Natural killer cell (primary cell): ENCODE data around the gene MLC1. TPM values are rescaled to one million over a fixed set of nuclear protein-coding genes. Genes with fewer than 3 reads are reported as not detected.
A peak's percentile ranks its signal among the peaks of the same experiment; 100 is the strongest.

ENCODE experiments used
- ATAC-seq, 3 donors: fragments of 150-1000 bp in 2 of 3; fragments of 200-7000 bp in 1 of 3; cut with Tn5 transposase; 1 replicate in 1 of 3; 2 replicates in 2 of 3; pipeline ENCODE4 v1.10.0; 2021; ENCODE audit warnings: mild to moderate bottlenecking in 2 of 3, moderate library complexity in 2 of 3
- DNase-seq, 2 donors: peaks; one replicate each; pipeline versions ENCODE4 v3.0.0 to v3.0.0-alpha.2; 2013 to 2021; ENCODE audit warnings: mixed read lengths in 1 of 2
- H3K27ac ChIP-seq: one replicate; pipeline ENCODE4 v1.5.1; 2013; ENCODE audit warnings: mild to moderate bottlenecking, low read length
- H3K27me3 ChIP-seq: one replicate; pipeline ENCODE4 v1.6.1; 2013; ENCODE audit warnings: low read length; ENCODE audit not compliant: control insufficient read depth, insufficient read depth
- H3K36me3 ChIP-seq: one replicate; pipeline ENCODE4 v1.6.1; 2013; ENCODE audit warnings: low read length; ENCODE audit not compliant: control insufficient read depth, insufficient read depth
- H3K4me1 ChIP-seq: one replicate; pipeline ENCODE4 v1.6.1; 2013; ENCODE audit warnings: low read length; ENCODE audit not compliant: control insufficient read depth, insufficient read depth
- H3K4me3 ChIP-seq: one replicate; pipeline ENCODE4 v1.5.1; 2013; ENCODE audit warnings: low read length
- H3K9me3 ChIP-seq: one replicate; pipeline ENCODE4 v1.6.1; 2013; ENCODE audit warnings: low read length; ENCODE audit not compliant: control insufficient read depth, insufficient read depth
- H3K27ac Mint-ChIP-seq, 2 donors: one replicate each; pipeline ENCODE4 v1.8.0; 2022; ENCODE audit warnings: mild to moderate bottlenecking in 2 of 2, mixed read lengths in 2 of 2, moderate library complexity in 1 of 2
- H3K27me3 Mint-ChIP-seq, 2 donors: one replicate each; pipeline ENCODE4 v1.8.0; 2022; ENCODE audit warnings: low read depth in 2 of 2, mixed read lengths in 2 of 2
- H3K36me3 Mint-ChIP-seq: one replicate; pipeline ENCODE4 v1.8.0; 2022; ENCODE audit warnings: mixed read lengths
- H3K4me1 Mint-ChIP-seq, 2 donors: one replicate each; pipeline ENCODE4 v1.8.0; 2022; ENCODE audit warnings: mixed read lengths in 2 of 2
- H3K4me3 Mint-ChIP-seq: one replicate; pipeline ENCODE4 v1.8.0; 2022; ENCODE audit warnings: mild to moderate bottlenecking, moderate library complexity, mixed read lengths
- H3K9me3 Mint-ChIP-seq, 2 donors: one replicate each; pipeline ENCODE4 v1.8.0; 2022; ENCODE audit warnings: mixed read lengths in 2 of 2
- CTCF ChIP-seq: fragments of 200-600 bp; IDR thresholded peaks from one replicate; pipeline ENCODE4 v1.8.0; 2022; ENCODE audit warnings: antibody characterized with exemption
- WGBS: methylation state at CpG from one replicate; pipeline ENCODE4 v1.1.7; 2013; ENCODE audit warnings: missing lambda C conversion rate; ENCODE audit not compliant: insufficient coverage; 5-methylcytosine and 5-hydroxymethylcytosine counted together
- intact Hi-C: fragments of 100-400 bp; cut with micrococcal nuclease; formaldehyde crosslinking; loops from one replicate; pipeline ENCODE4 v1.14.2; 2022
- total RNA-seq, 4 donors: library from RNA; stranded (reverse); fragments of 120-200 nt in 1 of 4; gene quantifications; one replicate each; pipeline versions ENCODE4 v1.2.3 to v1.2.4, GENCODE V29; 2013 to 2022

Gene MLC1
- total RNA-seq, 3 donors from 2014 or later (not counting 1 experiment from before 2014, with no cell fraction given), result 67.7 to 96.1 (median 73.7) TPM

DNA sequence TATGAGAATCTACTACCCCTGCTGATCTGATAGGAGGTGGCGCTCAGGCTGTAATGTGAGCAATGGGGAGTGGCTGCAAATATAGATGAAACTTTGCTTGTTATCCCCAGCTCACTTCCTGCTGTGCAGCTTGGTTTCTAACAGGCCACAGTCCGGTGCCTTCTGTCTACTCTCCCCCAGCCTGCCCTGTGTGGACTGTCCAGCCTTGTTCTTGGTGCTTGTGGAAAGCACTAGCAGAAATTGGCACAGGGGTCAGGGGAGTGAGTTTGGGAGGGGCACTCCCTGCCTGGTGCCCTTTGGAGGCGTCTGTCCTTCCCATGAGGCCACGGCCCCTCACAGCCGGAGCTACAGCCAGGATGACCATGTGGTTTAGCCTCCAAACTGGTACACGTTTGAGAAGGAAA is 18.9 kb upstream of the MLC1 start:
- Histone ChIP-seq H3K27me3 (no peaks in the 10 kb centered on the region), H3K4me3 (no peak overlapping the region), H3K9me3 (no peaks in the 10 kb centered on the region), H3K27ac (no peak overlapping the region), H3K36me3 (no peaks in the 10 kb centered on the region), H3K4me1 (peaks cover 24% of the 10 kb centered on the region)
- H3K36me3 Mint-ChIP-seq, result no peaks in the 10 kb centered on the region
- TF ChIP-seq CTCF, result no peak
- DNase-seq, result no peak
- intact Hi-C loops, result no loop called here
- H3K4me3 Mint-ChIP-seq, result no peak overlapping the region
- peak overlapping the region in 1 of 2 donors; percentile 80 for H3K27ac Mint-ChIP-seq
- no peaks in the 10 kb centered on the region for H3K27me3 Mint-ChIP-seq
- 79% methylated on average over 6 of the region's 6 CpGs for WGBS
- no peaks in the 10 kb centered on the region for H3K9me3 Mint-ChIP-seq
- H3K4me1 Mint-ChIP-seq, result peaks cover 30 to 38% of the 10 kb centered on the region in 2 donors
- no peak for ATAC-seq

- H3K27ac Mint-ChIP-seq, result peak overlapping the region; percentile 66 to 80
- no peak for DNase-seq
- Histone ChIP-seq H3K27ac (no peak overlapping the region), H3K4me1 (peaks cover 24% of the 10 kb centered on the region), H3K36me3 (no peaks in the 10 kb centered on the region), H3K27me3 (no peaks in the 10 kb centered on the region), H3K4me3 (no peak overlapping the region), H3K9me3 (no peaks in the 10 kb centered on the region)
- WGBS, result 31% methylated on average over 11 of the region's 11 CpGs
- H3K36me3 Mint-ChIP-seq, result no peaks in the 10 kb centered on the region
- H3K27me3 Mint-ChIP-seq, result peaks cover 0 to 2% of the 10 kb centered on the region in 2 donors
- no peaks in the 10 kb centered on the region for H3K9me3 Mint-ChIP-seq
- intact Hi-C loops, result loop anchor here (1.0 kb wide), 1 partner anchor 17 kb away; no protein-coding TSS in a partner anchor
- H3K4me1 Mint-ChIP-seq, result peaks cover 30 to 38% of the 10 kb centered on the region in 2 donors
- peak overlapping the region; percentile 40 for H3K4me3 Mint-ChIP-seq
- peak; percentile 24 to 57 (median 44) for ATAC-seq
- TF ChIP-seq CTCF, result no peak
These were observed 17.7 kb upstream of the MLC1 start for GRCh38 chr22:50102946-50103345.

- H3K9me3 ChIP-seq, result no peaks in the 10 kb centered on the region
- Mint-ChIP-seq H3K36me3 (no peaks in the 10 kb centered on the region), H3K4me3 (peak overlapping the region; percentile 35), H3K27ac (peak overlapping the region; percentile 66 to 80), H3K27me3 (peaks cover 0 to 2% of the 10 kb centered on the region in 2 donors), H3K4me1 (peaks cover 30 to 38% of the 10 kb centered on the region in 2 donors), H3K9me3 (no peaks in the 10 kb centered on the region)
- H3K27me3 ChIP-seq, result no peaks in the 10 kb centered on the region
- peak; percentile 64 to 76 (median 74) for ATAC-seq
- H3K27ac ChIP-seq, result no peak overlapping the region
- no peaks in the 10 kb centered on the region for H3K36me3 ChIP-seq
- intact Hi-C loops, result loop anchor here (1.0 kb wide), 1 partner anchor 16 kb away; no protein-coding TSS in a partner anchor
- H3K4me1 ChIP-seq, result peaks cover 24% of the 10 kb centered on the region
- WGBS, result 49% methylated on average over 10 of the region's 10 CpGs
- no peak for DNase-seq
- no peak overlapping the region for H3K4me3 ChIP-seq
- no peak for TF ChIP-seq CTCF
These were observed 16.8 kb upstream of the MLC1 start for GRCh38 chr22:50101870-50102565.
